A549 (cell line): Measurements from ENCODE around the gene EIF4E.

Experiments
- CBX2 ChIP-seq: fragments of 200-600 bp; sonication (generic); IDR thresholded peaks from 2 replicates; pipeline ENCODE4 v1.6.1; 2016; ENCODE audit warnings: low read depth, mild to moderate bottlenecking, borderline replicate concordance
- CEBPB ChIP-seq, 2 experiments: fragments of >200 bp in 1 of 2; sonication (Bioruptor Twin) in 1 of 2; formaldehyde crosslinking in 1 of 2; IDR thresholded peaks; 2 replicates each; pipeline ENCODE4 v1.6.1; 2012 to 2016
- JUN ChIP-seq, 2 experiments: fragments of >200 bp; sonication (Bioruptor Twin); formaldehyde crosslinking; IDR thresholded peaks; 2 replicates in 1 of 2; 3 replicates in 1 of 2; pipeline ENCODE4 v1.6.1; 2016 to 2017
- PHF8 ChIP-seq: fragments of 200-600 bp; sonication (generic); IDR thresholded peaks from 2 replicates; pipeline ENCODE4 v1.6.1; 2016; ENCODE audit warnings: low read depth, mild to moderate bottlenecking, antibody characterized with exemption, moderate library complexity, borderline replicate concordance
- POLR2A ChIP-seq: IDR thresholded peaks from 2 replicates; pipeline ENCODE4 v1.6.1; 2012; ENCODE audit warnings: mild to moderate bottlenecking, low read length
- RCOR1 ChIP-seq: fragments of 150-350 bp; IDR thresholded peaks from 2 replicates; pipeline ENCODE4 v1.6.1; 2014; ENCODE audit warnings: antibody characterized with exemption, low read length, low read depth
- RNF2 ChIP-seq: fragments of 200-600 bp; sonication (generic); IDR thresholded peaks from 2 replicates; pipeline ENCODE4 v1.6.1; 2016; ENCODE audit warnings: low read depth, mild to moderate bottlenecking, antibody characterized with exemption, moderate library complexity, borderline replicate concordance
- SMC3 ChIP-seq: fragments of >200 bp; sonication (Bioruptor Twin); formaldehyde crosslinking; IDR thresholded peaks from 3 replicates; pipeline ENCODE4 v1.6.1; 2018; ENCODE audit warnings: inconsistent platforms
- SREBF2 ChIP-seq: fragments of 450-650 bp; IDR thresholded peaks from 2 replicates; pipeline ENCODE4 v1.6.1; 2014; ENCODE audit warnings: mild to moderate bottlenecking, moderate library complexity
- ZC3H11A ChIP-seq: fragments of 450-650 bp; IDR thresholded peaks from 2 replicates; pipeline ENCODE4 v1.6.1; 2014; ENCODE audit warnings: antibody characterized with exemption, mild to moderate bottlenecking
- TF ChIP-seq, protein P1 (sequence below): fragments of >200 bp; sonication (Bioruptor Twin); formaldehyde crosslinking; IDR thresholded peaks from 3 replicates; pipeline ENCODE4 v1.5.1; 2016

DNA sequence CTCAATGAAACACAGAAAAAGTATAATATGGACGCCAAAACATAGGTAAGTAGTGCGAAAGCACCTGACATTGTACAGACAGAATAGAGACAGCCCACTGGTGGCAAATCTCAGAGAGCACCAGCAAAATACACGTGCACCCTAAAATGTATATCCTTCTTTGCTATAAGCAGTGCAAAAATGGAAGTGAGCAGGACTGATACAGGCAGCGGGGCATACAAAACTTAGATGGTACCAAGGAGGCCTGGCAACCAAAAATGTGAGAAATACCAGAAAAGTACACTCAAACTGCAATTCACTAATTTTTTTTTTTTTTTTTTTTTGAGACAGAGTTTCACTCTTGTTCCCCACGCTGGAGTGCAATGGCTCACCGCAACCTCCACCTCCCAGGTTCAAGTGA, 63.9 kb downstream of the EIF4E start:
- TF ChIP-seq RCOR1, result no peak
- TF ChIP-seq, protein P1, sequence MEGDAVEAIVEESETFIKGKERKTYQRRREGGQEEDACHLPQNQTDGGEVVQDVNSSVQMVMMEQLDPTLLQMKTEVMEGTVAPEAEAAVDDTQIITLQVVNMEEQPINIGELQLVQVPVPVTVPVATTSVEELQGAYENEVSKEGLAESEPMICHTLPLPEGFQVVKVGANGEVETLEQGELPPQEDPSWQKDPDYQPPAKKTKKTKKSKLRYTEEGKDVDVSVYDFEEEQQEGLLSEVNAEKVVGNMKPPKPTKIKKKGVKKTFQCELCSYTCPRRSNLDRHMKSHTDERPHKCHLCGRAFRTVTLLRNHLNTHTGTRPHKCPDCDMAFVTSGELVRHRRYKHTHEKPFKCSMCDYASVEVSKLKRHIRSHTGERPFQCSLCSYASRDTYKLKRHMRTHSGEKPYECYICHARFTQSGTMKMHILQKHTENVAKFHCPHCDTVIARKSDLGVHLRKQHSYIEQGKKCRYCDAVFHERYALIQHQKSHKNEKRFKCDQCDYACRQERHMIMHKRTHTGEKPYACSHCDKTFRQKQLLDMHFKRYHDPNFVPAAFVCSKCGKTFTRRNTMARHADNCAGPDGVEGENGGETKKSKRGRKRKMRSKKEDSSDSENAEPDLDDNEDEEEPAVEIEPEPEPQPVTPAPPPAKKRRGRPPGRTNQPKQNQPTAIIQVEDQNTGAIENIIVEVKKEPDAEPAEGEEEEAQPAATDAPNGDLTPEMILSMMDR, result no peak
- no peak for TF ChIP-seq PHF8
- TF ChIP-seq RNF2, result no peak
- TF ChIP-seq ZC3H11A, result no peak
- no peak for TF ChIP-seq SREBF2
- TF ChIP-seq CBX2, result no peak
- no peak for TF ChIP-seq SMC3
- TF ChIP-seq CEBPB (IDR thresholded peaks at IDR 0.05), result no peak
- TF ChIP-seq JUN (IDR thresholded peaks at IDR 0.05), result no peak
- no peak for TF ChIP-seq POLR2A
